GM12873 (cell line): Measurements from ENCODE around the gene NDUFB7.

Source experiments
- CTCF ChIP-seq: IDR thresholded peaks from 2 replicates; pipeline ENCODE4 v1.5.1; 2012; ENCODE audit warnings: low read depth, mild to moderate bottlenecking, moderate library complexity, low read length, control low read depth; ENCODE audit not compliant: insufficient read depth; ENCODE audit errors: missing control alignments

NDUFB7 gene

DNA sequence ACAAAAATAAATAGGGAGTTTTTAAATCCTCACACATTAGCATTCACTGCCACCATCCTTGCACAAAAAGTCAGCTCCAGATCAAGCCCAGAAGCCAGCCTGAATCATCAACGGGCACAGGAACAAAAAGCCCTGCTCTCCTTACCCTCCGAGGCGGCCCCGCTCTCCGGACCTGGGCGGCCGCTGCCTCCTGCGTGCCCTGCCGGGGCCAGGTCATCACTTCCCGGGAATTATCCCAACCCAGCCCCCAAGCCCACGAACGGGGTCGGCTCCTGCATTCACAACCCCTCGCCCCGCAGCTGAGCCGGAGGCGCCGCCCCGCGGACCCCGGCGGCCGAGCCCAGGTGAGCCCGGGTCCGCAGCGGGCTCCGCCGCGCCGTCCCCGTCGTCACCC lies 54.4 kb downstream of the NDUFB7 start:
- no peak for TF ChIP-seq CTCF

DNA sequence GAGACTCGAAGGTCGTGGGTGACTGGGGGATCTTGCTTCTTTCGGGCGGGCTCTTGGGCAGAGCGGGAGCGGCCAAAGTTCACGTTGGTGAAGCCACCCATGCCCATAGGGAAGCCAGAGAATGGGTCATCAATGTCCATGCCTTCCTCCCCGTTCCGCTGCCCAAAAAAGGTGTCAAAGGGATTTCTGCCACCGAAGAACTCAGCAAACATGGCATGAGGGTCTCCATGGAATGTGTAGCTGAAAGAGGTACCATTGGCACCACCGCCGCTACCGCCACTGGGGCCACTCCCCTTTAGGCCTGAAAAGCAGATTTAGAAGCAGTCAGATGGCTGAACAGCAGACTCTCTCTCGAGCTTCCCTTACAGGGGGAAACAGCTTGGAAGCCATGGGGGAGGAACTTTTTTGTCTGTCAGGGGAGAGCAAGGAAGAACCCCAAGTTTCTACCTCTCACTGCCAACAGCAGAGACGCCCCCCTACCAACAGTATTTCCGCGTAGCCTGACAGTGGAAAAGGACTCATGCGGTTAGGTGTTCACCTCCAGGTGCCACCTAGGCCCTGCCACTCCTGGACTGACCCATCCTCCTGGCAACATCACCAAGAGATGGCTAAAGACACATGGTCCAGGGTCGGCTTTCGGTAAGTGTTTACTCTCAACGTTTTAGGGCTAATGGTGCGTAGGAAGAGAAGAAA lies 55.0 kb downstream of the NDUFB7 start:
- no peak for TF ChIP-seq CTCF
